ENCODE measurements around the gene CTSA. TPM values are rescaled to one million over a fixed set of nuclear protein-coding genes. Genes with fewer than 3 reads are reported as not detected.

The CTSA gene
- total and polyA plus RNA-seq, 2 experiments from 2014 or later = 39.9 to 63.9 TPM

GRCh38 chr20:45893831-45894230 is 2.7 kb downstream of the CTSA start (continued):
- TF ChIP-seq, protein P1, sequence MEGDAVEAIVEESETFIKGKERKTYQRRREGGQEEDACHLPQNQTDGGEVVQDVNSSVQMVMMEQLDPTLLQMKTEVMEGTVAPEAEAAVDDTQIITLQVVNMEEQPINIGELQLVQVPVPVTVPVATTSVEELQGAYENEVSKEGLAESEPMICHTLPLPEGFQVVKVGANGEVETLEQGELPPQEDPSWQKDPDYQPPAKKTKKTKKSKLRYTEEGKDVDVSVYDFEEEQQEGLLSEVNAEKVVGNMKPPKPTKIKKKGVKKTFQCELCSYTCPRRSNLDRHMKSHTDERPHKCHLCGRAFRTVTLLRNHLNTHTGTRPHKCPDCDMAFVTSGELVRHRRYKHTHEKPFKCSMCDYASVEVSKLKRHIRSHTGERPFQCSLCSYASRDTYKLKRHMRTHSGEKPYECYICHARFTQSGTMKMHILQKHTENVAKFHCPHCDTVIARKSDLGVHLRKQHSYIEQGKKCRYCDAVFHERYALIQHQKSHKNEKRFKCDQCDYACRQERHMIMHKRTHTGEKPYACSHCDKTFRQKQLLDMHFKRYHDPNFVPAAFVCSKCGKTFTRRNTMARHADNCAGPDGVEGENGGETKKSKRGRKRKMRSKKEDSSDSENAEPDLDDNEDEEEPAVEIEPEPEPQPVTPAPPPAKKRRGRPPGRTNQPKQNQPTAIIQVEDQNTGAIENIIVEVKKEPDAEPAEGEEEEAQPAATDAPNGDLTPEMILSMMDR (conservative IDR thresholded peaks at IDR 0.05; ENCODE audit: low read depth in 2 of 2) = no peak
- TF ChIP-seq, protein P2, sequence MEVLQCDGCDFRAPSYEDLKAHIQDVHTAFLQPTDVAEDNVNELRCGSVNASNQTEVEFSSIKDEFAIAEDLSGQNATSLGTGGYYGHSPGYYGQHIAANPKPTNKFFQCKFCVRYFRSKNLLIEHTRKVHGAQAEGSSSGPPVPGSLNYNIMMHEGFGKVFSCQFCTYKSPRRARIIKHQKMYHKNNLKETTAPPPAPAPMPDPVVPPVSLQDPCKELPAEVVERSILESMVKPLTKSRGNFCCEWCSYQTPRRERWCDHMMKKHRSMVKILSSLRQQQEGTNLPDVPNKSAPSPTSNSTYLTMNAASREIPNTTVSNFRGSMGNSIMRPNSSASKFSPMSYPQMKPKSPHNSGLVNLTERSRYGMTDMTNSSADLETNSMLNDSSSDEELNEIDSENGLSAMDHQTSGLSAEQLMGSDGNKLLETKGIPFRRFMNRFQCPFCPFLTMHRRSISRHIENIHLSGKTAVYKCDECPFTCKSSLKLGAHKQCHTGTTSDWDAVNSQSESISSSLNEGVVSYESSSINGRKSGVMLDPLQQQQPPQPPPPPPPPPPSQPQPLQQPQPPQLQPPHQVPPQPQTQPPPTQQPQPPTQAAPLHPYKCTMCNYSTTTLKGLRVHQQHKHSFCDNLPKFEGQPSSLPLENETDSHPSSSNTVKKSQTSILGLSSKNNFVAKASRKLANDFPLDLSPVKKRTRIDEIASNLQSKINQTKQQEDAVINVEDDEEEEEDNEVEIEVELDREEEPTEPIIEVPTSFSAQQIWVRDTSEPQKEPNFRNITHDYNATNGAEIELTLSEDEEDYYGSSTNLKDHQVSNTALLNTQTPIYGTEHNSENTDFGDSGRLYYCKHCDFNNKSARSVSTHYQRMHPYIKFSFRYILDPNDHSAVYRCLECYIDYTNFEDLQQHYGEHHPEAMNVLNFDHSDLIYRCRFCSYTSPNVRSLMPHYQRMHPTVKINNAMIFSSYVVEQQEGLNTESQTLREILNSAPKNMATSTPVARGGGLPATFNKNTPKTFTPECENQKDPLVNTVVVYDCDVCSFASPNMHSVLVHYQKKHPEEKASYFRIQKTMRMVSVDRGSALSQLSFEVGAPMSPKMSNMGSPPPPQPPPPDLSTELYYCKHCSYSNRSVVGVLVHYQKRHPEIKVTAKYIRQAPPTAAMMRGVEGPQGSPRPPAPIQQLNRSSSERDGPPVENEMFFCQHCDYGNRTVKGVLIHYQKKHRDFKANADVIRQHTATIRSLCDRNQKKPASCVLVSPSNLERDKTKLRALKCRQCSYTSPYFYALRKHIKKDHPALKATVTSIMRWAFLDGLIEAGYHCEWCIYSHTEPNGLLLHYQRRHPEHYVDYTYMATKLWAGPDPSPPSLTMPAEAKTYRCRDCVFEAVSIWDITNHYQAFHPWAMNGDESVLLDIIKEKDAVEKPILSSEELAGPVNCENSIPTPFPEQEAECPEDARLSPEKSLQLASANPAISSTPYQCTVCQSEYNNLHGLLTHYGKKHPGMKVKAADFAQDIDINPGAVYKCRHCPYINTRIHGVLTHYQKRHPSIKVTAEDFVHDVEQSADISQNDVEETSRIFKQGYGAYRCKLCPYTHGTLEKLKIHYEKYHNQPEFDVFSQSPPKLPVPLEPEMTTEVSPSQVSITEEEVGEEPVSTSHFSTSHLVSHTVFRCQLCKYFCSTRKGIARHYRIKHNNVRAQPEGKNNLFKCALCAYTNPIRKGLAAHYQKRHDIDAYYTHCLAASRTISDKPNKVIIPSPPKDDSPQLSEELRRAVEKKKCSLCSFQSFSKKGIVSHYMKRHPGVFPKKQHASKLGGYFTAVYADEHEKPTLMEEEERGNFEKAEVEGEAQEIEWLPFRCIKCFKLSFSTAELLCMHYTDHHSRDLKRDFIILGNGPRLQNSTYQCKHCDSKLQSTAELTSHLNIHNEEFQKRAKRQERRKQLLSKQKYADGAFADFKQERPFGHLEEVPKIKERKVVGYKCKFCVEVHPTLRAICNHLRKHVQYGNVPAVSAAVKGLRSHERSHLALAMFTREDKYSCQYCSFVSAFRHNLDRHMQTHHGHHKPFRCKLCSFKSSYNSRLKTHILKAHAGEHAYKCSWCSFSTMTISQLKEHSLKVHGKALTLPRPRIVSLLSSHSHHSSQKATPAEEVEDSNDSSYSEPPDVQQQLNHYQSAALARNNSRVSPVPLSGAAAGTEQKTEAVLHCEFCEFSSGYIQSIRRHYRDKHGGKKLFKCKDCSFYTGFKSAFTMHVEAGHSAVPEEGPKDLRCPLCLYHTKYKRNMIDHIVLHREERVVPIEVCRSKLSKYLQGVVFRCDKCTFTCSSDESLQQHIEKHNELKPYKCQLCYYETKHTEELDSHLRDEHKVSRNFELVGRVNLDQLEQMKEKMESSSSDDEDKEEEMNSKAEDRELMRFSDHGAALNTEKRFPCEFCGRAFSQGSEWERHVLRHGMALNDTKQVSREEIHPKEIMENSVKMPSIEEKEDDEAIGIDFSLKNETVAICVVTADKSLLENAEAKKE (CRISPR knock-in tag; IDR thresholded peaks at IDR 0.05) = no peak

GRCh38 chr20:45894797-45895196 is 3.7 kb downstream of the CTSA start:
- H3K27ac Mint-ChIP-seq = no peak overlapping the region
- no peak overlapping the region for H3K27ac ChIP-seq (ENCODE audit: low read depth)
- no peak overlapping the region for H3K4me2 ChIP-seq
- no peaks in the 10 kb centered on the region for H3K27me3 ChIP-seq (ENCODE audit: insufficient read depth)
- peaks cover 10% of the 10 kb centered on the region; the same call in 2 of the 3 replicates for H3K4me1 Mint-ChIP-seq
- no peak overlapping the region for H3K4me3 Mint-ChIP-seq
- no peaks in the 10 kb centered on the region for H3K9me2 ChIP-seq (ENCODE audit: insufficient read depth)
- H3K4me3 ChIP-seq = no peak overlapping the region
- DNase-seq (ENCODE audit: low spot score) = no peak
- H4K20me1 ChIP-seq (replicated peaks; ENCODE audit: insufficient read depth) = no peaks in the 10 kb centered on the region; the same call in 1 of the 2 replicates
- peaks cover 3% of the 10 kb centered on the region; the same call in 1 of the 3 replicates for H3K9me3 Mint-ChIP-seq
- 0 out of 2 replicates have a peak, but pooled peaks cover 6% of the 10 kb centered on the region for H3F3A ChIP-seq (replicated peaks; ENCODE audit: low read depth)
- peaks cover 25% of the 10 kb centered on the region for H3K27me3 Mint-ChIP-seq (ENCODE audit: insufficient read depth, low read depth, poor library complexity)
- no peak for ATAC-seq
- H2AFZ ChIP-seq = no peak overlapping the region
- 0 out of 2 replicates have a peak, but pooled peaks cover under 1% of the 10 kb centered on the region for H3K79me2 ChIP-seq (replicated peaks; ENCODE audit: insufficient read depth)
- no peaks in the 10 kb centered on the region for H3K36me3 ChIP-seq (ENCODE audit: insufficient read depth)
- TF ChIP-seq ZNF331 (CRISPR knock-in tag; IDR thresholded peaks at IDR 0.05; ENCODE audit: low read depth) (no peak), NANOG (IDR thresholded peaks at IDR 0.05; ENCODE audit: borderline replicate concordance) (no peak), EZH2 (IDR thresholded peaks at IDR 0.05; ENCODE audit: low read depth, unreplicated experiment) (no peak), POLR2AphosphoS5 (IDR thresholded peaks at IDR 0.05; ENCODE audit: low read depth) (no peak), EZH2phosphoT487 (IDR thresholded peaks at IDR 0.05; ENCODE audit: unreplicated experiment) (no peak)
- TF ChIP-seq, protein P3, sequence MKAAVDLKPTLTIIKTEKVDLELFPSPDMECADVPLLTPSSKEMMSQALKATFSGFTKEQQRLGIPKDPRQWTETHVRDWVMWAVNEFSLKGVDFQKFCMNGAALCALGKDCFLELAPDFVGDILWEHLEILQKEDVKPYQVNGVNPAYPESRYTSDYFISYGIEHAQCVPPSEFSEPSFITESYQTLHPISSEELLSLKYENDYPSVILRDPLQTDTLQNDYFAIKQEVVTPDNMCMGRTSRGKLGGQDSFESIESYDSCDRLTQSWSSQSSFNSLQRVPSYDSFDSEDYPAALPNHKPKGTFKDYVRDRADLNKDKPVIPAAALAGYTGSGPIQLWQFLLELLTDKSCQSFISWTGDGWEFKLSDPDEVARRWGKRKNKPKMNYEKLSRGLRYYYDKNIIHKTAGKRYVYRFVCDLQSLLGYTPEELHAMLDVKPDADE (IDR thresholded peaks at IDR 0.05) = no peak
- TF ChIP-seq, protein P1 (conservative IDR thresholded peaks at IDR 0.05; ENCODE audit: low read depth in 2 of 2) = no peak
- no peaks in the 10 kb centered on the region; the same call in 1 of the 2 replicates for H3K4me1 ChIP-seq (ENCODE audit: insufficient read depth)
- peaks cover 45% of the 10 kb centered on the region for H3K36me3 Mint-ChIP-seq (ENCODE audit: low read depth)

Data from GM23338 (cell line).